GM23338 (cell line): ENCODE results near the gene KCNMB4. TPM values are rescaled to one million over a fixed set of nuclear protein-coding genes. Genes with fewer than 3 reads are reported as not detected.

Source experiments
- ATAC-seq: fragments of 200-7000 bp; cut with Tn5 transposase; 3 replicates; pipeline ENCODE4 v1.9.1; 2020
- DNase-seq: peaks from one replicate; pipeline ENCODE4 v3.0.0-alpha.2; 2015; ENCODE audit warnings: low spot score
- H2AFZ ChIP-seq: fragments of 200-600 bp; sonication (generic); 2 replicates; pipeline ENCODE4 v1.8.0; 2016; ENCODE audit warnings: antibody characterized with exemption, mild to moderate bottlenecking, moderate library complexity
- H3F3A ChIP-seq: fragments of 200-600 bp; sonication (generic); replicated peaks from 2 replicates; pipeline ENCODE4 v1.8.0; 2017; ENCODE audit warnings: antibody characterized with exemption, mixed run types, low read depth
- H3K27ac ChIP-seq: fragments of 200-600 bp; sonication (generic); 2 replicates; pipeline ENCODE4 v1.6.1; 2016; ENCODE audit warnings: low read depth
- H3K27me3 ChIP-seq: fragments of 200-600 bp; sonication (generic); 2 replicates; pipeline ENCODE4 v1.8.0; 2016; ENCODE audit warnings: mild to moderate bottlenecking, mixed run types, moderate library complexity; ENCODE audit not compliant: insufficient read depth
- H3K36me3 ChIP-seq: fragments of 200-600 bp; sonication (generic); 2 replicates; pipeline ENCODE4 v1.8.0; 2016; ENCODE audit warnings: mild to moderate bottlenecking; ENCODE audit not compliant: insufficient read depth
- H3K4me1 ChIP-seq: fragments of 200-600 bp; sonication (generic); 2 replicates; pipeline ENCODE4 v1.8.0; 2016; ENCODE audit warnings: mild to moderate bottlenecking, moderate library complexity; ENCODE audit not compliant: insufficient read depth
- H3K4me2 ChIP-seq: fragments of 200-600 bp; sonication (generic); 2 replicates; pipeline ENCODE4 v1.7.1; 2017; ENCODE audit warnings: mixed run types
- H3K4me3 ChIP-seq: fragments of 200-600 bp; sonication (generic); 2 replicates; pipeline ENCODE4 v1.6.1; 2016; ENCODE audit warnings: mixed run types
- H3K79me2 ChIP-seq: fragments of 200-600 bp; sonication (generic); replicated peaks from 2 replicates; pipeline ENCODE4 v1.8.0; 2017; ENCODE audit warnings: mild to moderate bottlenecking; ENCODE audit not compliant: insufficient read depth
- H3K9me2 ChIP-seq: fragments of 200-600 bp; sonication (generic); 2 replicates; pipeline ENCODE4 v1.8.0; 2017; ENCODE audit not compliant: insufficient read depth
- H4K20me1 ChIP-seq: fragments of 200-600 bp; sonication (generic); replicated peaks from 2 replicates; pipeline ENCODE4 v1.8.0; 2017; ENCODE audit warnings: mild to moderate bottlenecking; ENCODE audit not compliant: insufficient read depth
- H3K27ac Mint-ChIP-seq: 2 replicates; pipeline ENCODE4 v1.8.0; 2020; ENCODE audit warnings: inconsistent platforms, mild to moderate bottlenecking, moderate library complexity, mixed read lengths
- H3K27me3 Mint-ChIP-seq: 3 replicates; pipeline ENCODE4 v1.8.0; 2022; ENCODE audit warnings: low read depth, mild to moderate bottlenecking, moderate library complexity, mixed read lengths, inconsistent platforms; ENCODE audit not compliant: insufficient read depth, poor library complexity
- H3K36me3 Mint-ChIP-seq: 3 replicates; pipeline ENCODE4 v1.8.0; 2021; ENCODE audit warnings: low read depth, mild to moderate bottlenecking, inconsistent platforms, moderate library complexity, mixed read lengths
- H3K4me1 Mint-ChIP-seq: 3 replicates; pipeline ENCODE4 v1.8.0; 2020; ENCODE audit warnings: mild to moderate bottlenecking, inconsistent platforms, mixed read lengths
- H3K4me3 Mint-ChIP-seq: 3 replicates; pipeline ENCODE4 v1.8.0; 2021; ENCODE audit warnings: moderate library complexity, mild to moderate bottlenecking, inconsistent platforms, mixed read lengths
- H3K9me3 Mint-ChIP-seq: 3 replicates; pipeline ENCODE4 v1.8.0; 2020; ENCODE audit warnings: moderate library complexity, mild to moderate bottlenecking, inconsistent platforms, mixed read lengths
- CTCF ChIP-seq, 2 experiments: fragments of 200-600 bp in 1 of 2; sonication (generic) in 1 of 2; conservative IDR thresholded peaks; 2 replicates each; pipeline versions ENCODE4 v1.5.1 to v1.6.1; 2016 to 2017; ENCODE audit warnings: antibody characterized with exemption in 2 of 2, low read depth in 2 of 2, mild to moderate bottlenecking in 2 of 2, moderate library complexity in 1 of 2
- EZH2 ChIP-seq: fragments of 200-600 bp; sonication (generic); IDR thresholded peaks from one replicate; pipeline ENCODE4 v1.8.0; 2017; ENCODE audit warnings: antibody characterized with exemption, mild to moderate bottlenecking, low read depth; ENCODE audit not compliant: unreplicated experiment
- polyA plus RNA-seq: library from polyadenylated mRNA; unstranded; fragments of >200 nt; fragmentation: Nextera tagmentation; extraction: Ambion mirVana; gene quantifications from 2 replicates; pipeline ENCODE4 v1.2.1, GENCODE V29; 2016
- total RNA-seq: library from RNA; depleted of rRNA; stranded (reverse); fragments of >200 nt; shearing (Covaris generic); gene quantifications from 2 replicates; pipeline ENCODE4 v1.2.3, GENCODE V29; 2014
- TF ChIP-seq, protein P1 (sequence below): IDR thresholded peaks from 2 replicates; pipeline ENCODE4 v1.6.1; 2016; ENCODE audit warnings: antibody characterized with exemption
- TF ChIP-seq, protein P2 (sequence below): fragments of 250-450 bp; sonication (Bioruptor Pico); IDR thresholded peaks from 2 replicates; pipeline ENCODE4 v1.5.0; 2020; ENCODE audit warnings: mild to moderate bottlenecking, moderate library complexity

The KCNMB4 gene
- total and polyA plus RNA-seq, 2 experiments from 2014 or later, result 9.4 to 14.7 TPM

DNA sequence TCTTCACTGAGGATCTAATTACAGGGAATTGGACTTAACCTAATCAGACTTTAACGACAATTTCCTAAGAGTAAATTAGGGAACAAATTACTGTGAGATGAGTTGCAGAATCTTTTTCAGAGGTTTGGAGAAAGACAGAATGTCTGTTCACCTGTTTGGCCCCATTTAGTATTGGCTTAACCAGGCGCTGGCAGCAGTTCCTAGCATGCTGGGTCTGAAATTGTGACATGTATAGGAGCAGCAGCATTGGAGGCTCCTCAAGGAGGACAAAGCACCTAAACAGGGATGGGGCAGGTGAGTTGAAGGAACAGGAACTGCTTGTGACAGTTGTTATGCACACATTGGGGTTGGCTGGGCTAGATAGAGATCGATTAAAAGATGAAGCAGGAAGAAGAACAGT lies 51.0 kb downstream of the KCNMB4 start:
- Histone ChIP-seq H2AFZ (no peak overlapping the region), H3K4me1 (no peaks in the 10 kb centered on the region), H3K36me3 (no peaks in the 10 kb centered on the region), H3K79me2 (no peaks in the 10 kb centered on the region), H3K4me2 (no peak overlapping the region), H3K27ac (no peak overlapping the region), H3K4me3 (no peak overlapping the region), H4K20me1 (no peaks in the 10 kb centered on the region), H3F3A (no peaks in the 10 kb centered on the region), H3K9me2 (no peaks in the 10 kb centered on the region), H3K27me3 (no peaks in the 10 kb centered on the region)
- no peak for DNase-seq
- Mint-ChIP-seq H3K4me1 (no peaks in the 10 kb centered on the region; the same call in 2 of the 3 replicates), H3K27me3 (no peaks in the 10 kb centered on the region), H3K4me3 (no peak overlapping the region), H3K27ac (no peak overlapping the region; the same call in 1 of the 2 replicates), H3K9me3 (peaks cover 2% of the 10 kb centered on the region; the same call in 1 of the 3 replicates), H3K36me3 (peaks cover 16% of the 10 kb centered on the region)
- TF ChIP-seq, protein P1, sequence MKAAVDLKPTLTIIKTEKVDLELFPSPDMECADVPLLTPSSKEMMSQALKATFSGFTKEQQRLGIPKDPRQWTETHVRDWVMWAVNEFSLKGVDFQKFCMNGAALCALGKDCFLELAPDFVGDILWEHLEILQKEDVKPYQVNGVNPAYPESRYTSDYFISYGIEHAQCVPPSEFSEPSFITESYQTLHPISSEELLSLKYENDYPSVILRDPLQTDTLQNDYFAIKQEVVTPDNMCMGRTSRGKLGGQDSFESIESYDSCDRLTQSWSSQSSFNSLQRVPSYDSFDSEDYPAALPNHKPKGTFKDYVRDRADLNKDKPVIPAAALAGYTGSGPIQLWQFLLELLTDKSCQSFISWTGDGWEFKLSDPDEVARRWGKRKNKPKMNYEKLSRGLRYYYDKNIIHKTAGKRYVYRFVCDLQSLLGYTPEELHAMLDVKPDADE, result no peak
- TF ChIP-seq, protein P2, sequence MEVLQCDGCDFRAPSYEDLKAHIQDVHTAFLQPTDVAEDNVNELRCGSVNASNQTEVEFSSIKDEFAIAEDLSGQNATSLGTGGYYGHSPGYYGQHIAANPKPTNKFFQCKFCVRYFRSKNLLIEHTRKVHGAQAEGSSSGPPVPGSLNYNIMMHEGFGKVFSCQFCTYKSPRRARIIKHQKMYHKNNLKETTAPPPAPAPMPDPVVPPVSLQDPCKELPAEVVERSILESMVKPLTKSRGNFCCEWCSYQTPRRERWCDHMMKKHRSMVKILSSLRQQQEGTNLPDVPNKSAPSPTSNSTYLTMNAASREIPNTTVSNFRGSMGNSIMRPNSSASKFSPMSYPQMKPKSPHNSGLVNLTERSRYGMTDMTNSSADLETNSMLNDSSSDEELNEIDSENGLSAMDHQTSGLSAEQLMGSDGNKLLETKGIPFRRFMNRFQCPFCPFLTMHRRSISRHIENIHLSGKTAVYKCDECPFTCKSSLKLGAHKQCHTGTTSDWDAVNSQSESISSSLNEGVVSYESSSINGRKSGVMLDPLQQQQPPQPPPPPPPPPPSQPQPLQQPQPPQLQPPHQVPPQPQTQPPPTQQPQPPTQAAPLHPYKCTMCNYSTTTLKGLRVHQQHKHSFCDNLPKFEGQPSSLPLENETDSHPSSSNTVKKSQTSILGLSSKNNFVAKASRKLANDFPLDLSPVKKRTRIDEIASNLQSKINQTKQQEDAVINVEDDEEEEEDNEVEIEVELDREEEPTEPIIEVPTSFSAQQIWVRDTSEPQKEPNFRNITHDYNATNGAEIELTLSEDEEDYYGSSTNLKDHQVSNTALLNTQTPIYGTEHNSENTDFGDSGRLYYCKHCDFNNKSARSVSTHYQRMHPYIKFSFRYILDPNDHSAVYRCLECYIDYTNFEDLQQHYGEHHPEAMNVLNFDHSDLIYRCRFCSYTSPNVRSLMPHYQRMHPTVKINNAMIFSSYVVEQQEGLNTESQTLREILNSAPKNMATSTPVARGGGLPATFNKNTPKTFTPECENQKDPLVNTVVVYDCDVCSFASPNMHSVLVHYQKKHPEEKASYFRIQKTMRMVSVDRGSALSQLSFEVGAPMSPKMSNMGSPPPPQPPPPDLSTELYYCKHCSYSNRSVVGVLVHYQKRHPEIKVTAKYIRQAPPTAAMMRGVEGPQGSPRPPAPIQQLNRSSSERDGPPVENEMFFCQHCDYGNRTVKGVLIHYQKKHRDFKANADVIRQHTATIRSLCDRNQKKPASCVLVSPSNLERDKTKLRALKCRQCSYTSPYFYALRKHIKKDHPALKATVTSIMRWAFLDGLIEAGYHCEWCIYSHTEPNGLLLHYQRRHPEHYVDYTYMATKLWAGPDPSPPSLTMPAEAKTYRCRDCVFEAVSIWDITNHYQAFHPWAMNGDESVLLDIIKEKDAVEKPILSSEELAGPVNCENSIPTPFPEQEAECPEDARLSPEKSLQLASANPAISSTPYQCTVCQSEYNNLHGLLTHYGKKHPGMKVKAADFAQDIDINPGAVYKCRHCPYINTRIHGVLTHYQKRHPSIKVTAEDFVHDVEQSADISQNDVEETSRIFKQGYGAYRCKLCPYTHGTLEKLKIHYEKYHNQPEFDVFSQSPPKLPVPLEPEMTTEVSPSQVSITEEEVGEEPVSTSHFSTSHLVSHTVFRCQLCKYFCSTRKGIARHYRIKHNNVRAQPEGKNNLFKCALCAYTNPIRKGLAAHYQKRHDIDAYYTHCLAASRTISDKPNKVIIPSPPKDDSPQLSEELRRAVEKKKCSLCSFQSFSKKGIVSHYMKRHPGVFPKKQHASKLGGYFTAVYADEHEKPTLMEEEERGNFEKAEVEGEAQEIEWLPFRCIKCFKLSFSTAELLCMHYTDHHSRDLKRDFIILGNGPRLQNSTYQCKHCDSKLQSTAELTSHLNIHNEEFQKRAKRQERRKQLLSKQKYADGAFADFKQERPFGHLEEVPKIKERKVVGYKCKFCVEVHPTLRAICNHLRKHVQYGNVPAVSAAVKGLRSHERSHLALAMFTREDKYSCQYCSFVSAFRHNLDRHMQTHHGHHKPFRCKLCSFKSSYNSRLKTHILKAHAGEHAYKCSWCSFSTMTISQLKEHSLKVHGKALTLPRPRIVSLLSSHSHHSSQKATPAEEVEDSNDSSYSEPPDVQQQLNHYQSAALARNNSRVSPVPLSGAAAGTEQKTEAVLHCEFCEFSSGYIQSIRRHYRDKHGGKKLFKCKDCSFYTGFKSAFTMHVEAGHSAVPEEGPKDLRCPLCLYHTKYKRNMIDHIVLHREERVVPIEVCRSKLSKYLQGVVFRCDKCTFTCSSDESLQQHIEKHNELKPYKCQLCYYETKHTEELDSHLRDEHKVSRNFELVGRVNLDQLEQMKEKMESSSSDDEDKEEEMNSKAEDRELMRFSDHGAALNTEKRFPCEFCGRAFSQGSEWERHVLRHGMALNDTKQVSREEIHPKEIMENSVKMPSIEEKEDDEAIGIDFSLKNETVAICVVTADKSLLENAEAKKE (CRISPR knock-in tag), result no peak
- TF ChIP-seq CTCF (conservative IDR thresholded peaks at IDR 0.05; ENCODE audit: low read depth in 2 of 2) (no peak), EZH2 (no peak)
- ATAC-seq, result no peak
